Measurements from ENCODE around the gene GUCA2B.

Gene GUCA2B

GRCh38 chr1:42168391-42168670, 15.1 kb downstream of the GUCA2B start:
- DNase-seq = no peak

- DNase-seq = no peak
Observed at GRCh38 chr1:42168763-42169162, 15.6 kb downstream of the GUCA2B start.

- DNase-seq = no peak
Observed at GRCh38 chr1:42170779-42171621, 17.8 kb downstream of the GUCA2B start.

GRCh38 chr1:42171679-42172266, 18.6 kb downstream of the GUCA2B start:
- no peak for DNase-seq

- DNase-seq = no peak
Observed at GRCh38 chr1:42172381-42173133, 19.3 kb downstream of the GUCA2B start.

- peak; percentile 78 for DNase-seq
Observed at GRCh38 chr1:42173155-42173933, 20.1 kb downstream of the GUCA2B start.

GRCh38 chr1:42173961-42174735, 20.9 kb downstream of the GUCA2B start:
- DNase-seq = no peak

- DNase-seq = no peak
Observed at GRCh38 chr1:42175314-42176054, 22.3 kb downstream of the GUCA2B start.

GRCh38 chr1:42176902-42177519, 23.8 kb downstream of the GUCA2B start:
- peak; percentile 45 for DNase-seq

GRCh38 chr1:42177541-42177981, 24.4 kb downstream of the GUCA2B start:
- DNase-seq = peak; percentile 61

- no peak for DNase-seq
Observed at GRCh38 chr1:42178249-42178648, 25.0 kb downstream of the GUCA2B start.

GRCh38 chr1:42179275-42179674, 26.1 kb downstream of the GUCA2B start:
- DNase-seq = no peak

GRCh38 chr1:42179900-42180329, 26.7 kb downstream of the GUCA2B start:
- DNase-seq = no peak

- DNase-seq = no peak
Observed at GRCh38 chr1:42181687-42182086, 28.5 kb downstream of the GUCA2B start.

GRCh38 chr1:42183210-42183956, 30.2 kb downstream of the GUCA2B start:
- no peak for DNase-seq

- no peak for DNase-seq
Observed at GRCh38 chr1:42183957-42184268, 30.7 kb downstream of the GUCA2B start.

- DNase-seq = no peak
Observed at GRCh38 chr1:42184616-42185015, 31.4 kb downstream of the GUCA2B start.

- no peak for DNase-seq
Observed at GRCh38 chr1:42186152-42186551, 32.9 kb downstream of the GUCA2B start.

GRCh38 chr1:42189931-42190853, 37.0 kb downstream of the GUCA2B start:
- DNase-seq = no peak
